Right atrium auricular region (tissue), 2 donors: Measurements from ENCODE around the gene RNF157. TPM values are rescaled to one million over a fixed set of nuclear protein-coding genes. Genes with fewer than 3 reads are reported as not detected.

Source experiments
- DNase-seq: peaks from one replicate; pipeline ENCODE4 v3.0.0-alpha.2; 2019; ENCODE audit warnings: low spot score
- H3K27ac ChIP-seq, 2 donors: fragments of 200-600 bp; sonication (generic); 1 replicate in 1 of 2; 2 replicates in 1 of 2; pipeline ENCODE4 v1.5.1; 2016 to 2019
- H3K27me3 ChIP-seq, 2 donors: fragments of 200-600 bp; sonication (generic); one replicate each; pipeline versions ENCODE4 v1.5.1 to v1.6.0; 2017 to 2019
- H3K36me3 ChIP-seq: fragments of 200-600 bp; sonication (generic); one replicate; pipeline ENCODE4 v1.5.1; 2016
- H3K4me1 ChIP-seq, 2 donors: fragments of 200-600 bp; sonication (generic); one replicate each; pipeline versions ENCODE4 v1.5.1 to v1.6.0; 2017 to 2019
- H3K4me3 ChIP-seq, 2 donors: fragments of 200-600 bp; sonication (generic); 1 replicate in 1 of 2; 2 replicates in 1 of 2; pipeline ENCODE4 v1.5.1; 2017 to 2019; ENCODE audit warnings: mild to moderate bottlenecking in 1 of 2, moderate library complexity in 1 of 2
- H3K9me3 ChIP-seq, 2 donors: fragments of 200-600 bp; sonication (generic); one replicate each; pipeline ENCODE4 v1.5.1; 2019
- CTCF ChIP-seq, 2 donors: fragments of 200-600 bp; sonication (generic); IDR thresholded peaks; one replicate each; pipeline ENCODE4 v1.5.1; 2019; ENCODE audit warnings: antibody characterized with exemption in 2 of 2
- total RNA-seq, 2 donors: library from RNA; depleted of rRNA; stranded (reverse); fragments of >200 nt; gene quantifications; one replicate each; pipeline ENCODE4 v1.1.0, GENCODE V29; 2016

RNF157 gene
- total RNA-seq, 2 donors from 2014 or later, result 9.5 to 13.0 TPM

- Histone ChIP-seq H3K27me3 (no peaks in the 10 kb centered on the region), H3K27ac (no peak overlapping the region), H3K36me3 (no peaks in the 10 kb centered on the region), H3K4me1 (no peaks in the 10 kb centered on the region), H3K4me3 (no peak overlapping the region), H3K9me3 (no peaks in the 10 kb centered on the region)
- TF ChIP-seq CTCF (IDR thresholded peaks at IDR 0.05), result no peak
- no peak for DNase-seq
Observed at GRCh38 chr17:76223802-76224201, 16.5 kb downstream of the RNF157 start.

- TF ChIP-seq CTCF (IDR thresholded peaks at IDR 0.05), result no peak
- Histone ChIP-seq H3K27ac (no peak overlapping the region), H3K4me1 (no peaks in the 10 kb centered on the region), H3K27me3 (no peaks in the 10 kb centered on the region), H3K36me3 (no peaks in the 10 kb centered on the region), H3K4me3 (no peak overlapping the region), H3K9me3 (no peaks in the 10 kb centered on the region)
- DNase-seq, result no peak
Observed at GRCh38 chr17:76219670-76220383, 20.5 kb downstream of the RNF157 start.

- Histone ChIP-seq H3K36me3 (no peaks in the 10 kb centered on the region), H3K27ac (no peak overlapping the region), H3K4me3 (no peak overlapping the region), H3K9me3 (no peaks in the 10 kb centered on the region), H3K27me3 (no peaks in the 10 kb centered on the region), H3K4me1 (no peaks in the 10 kb centered on the region)
- TF ChIP-seq CTCF (IDR thresholded peaks at IDR 0.05), result no peak
- no peak for DNase-seq
Observed at GRCh38 chr17:76217081-76217480, 23.2 kb downstream of the RNF157 start.

- no peaks in the 10 kb centered on the region for H3K4me1 ChIP-seq
- H3K4me3 ChIP-seq, result no peak overlapping the region
- no peaks in the 10 kb centered on the region for H3K27me3 ChIP-seq
- TF ChIP-seq CTCF (IDR thresholded peaks at IDR 0.05), result no peak
- H3K9me3 ChIP-seq, result no peaks in the 10 kb centered on the region
- H3K27ac ChIP-seq, result no peak overlapping the region
- H3K36me3 ChIP-seq, result no peaks in the 10 kb centered on the region
- no peak for DNase-seq
Observed at GRCh38 chr17:76213491-76213890, 26.8 kb downstream of the RNF157 start.

GRCh38 chr17:76208120-76208519 lies 32.2 kb downstream of the RNF157 start:
- no peaks in the 10 kb centered on the region for H3K36me3 ChIP-seq
- TF ChIP-seq CTCF (IDR thresholded peaks at IDR 0.05), result no peak
- H3K4me1 ChIP-seq, result peaks cover 0 to 13% of the 10 kb centered on the region in 2 donors
- H3K27ac ChIP-seq, result no peak overlapping the region
- H3K4me3 ChIP-seq, result no peak overlapping the region
- H3K27me3 ChIP-seq, result no peaks in the 10 kb centered on the region
- DNase-seq, result no peak
- no peaks in the 10 kb centered on the region for H3K9me3 ChIP-seq
